Left forelimb (tissue), 1 donor: Measurements from ENCODE around the gene ATP8B4.
"Not testable (repeated sequence)": the region's sequence is repeated elsewhere in the genome, so short reads cannot be mapped to it uniquely, and the experiment has no call there.

ENCODE experiments used
- DNase-seq: peaks from one replicate; pipeline ENCODE4 v3.0.0-alpha.2; 2018; ENCODE audit warnings: low spot score

Gene ATP8B4

GRCh38 chr15:50107591-50108408 lies 11.2 kb downstream of the ATP8B4 start:
- no peak for DNase-seq

- no peak for DNase-seq
These were observed 11.9 kb downstream of the ATP8B4 start for GRCh38 chr15:50107157-50107556.

GRCh38 chr15:50106457-50106856 lies 12.6 kb downstream of the ATP8B4 start:
- no peak for DNase-seq

- no peak for DNase-seq
These were observed 18.5 kb downstream of the ATP8B4 start for GRCh38 chr15:50100486-50100885.

- DNase-seq: no peak
These were observed 20.5 kb downstream of the ATP8B4 start for GRCh38 chr15:50098545-50098944.

- no peak for DNase-seq
These were observed 22.9 kb downstream of the ATP8B4 start for GRCh38 chr15:50095938-50096821.

- not testable (repeated sequence) for DNase-seq
These were observed 29.6 kb downstream of the ATP8B4 start for GRCh38 chr15:50089386-50089785.

GRCh38 chr15:50084932-50085331 lies 34.1 kb downstream of the ATP8B4 start:
- DNase-seq: no peak

- DNase-seq: no peak
These were observed 35.5 kb downstream of the ATP8B4 start for GRCh38 chr15:50083424-50084025.

GRCh38 chr15:50082066-50082465 lies 37.0 kb downstream of the ATP8B4 start:
- DNase-seq: no peak

GRCh38 chr15:50077651-50078050 lies 41.4 kb downstream of the ATP8B4 start:
- no peak for DNase-seq

- no peak for DNase-seq
These were observed 41.9 kb downstream of the ATP8B4 start for GRCh38 chr15:50077176-50077575.

- DNase-seq: no peak
These were observed 43.7 kb downstream of the ATP8B4 start for GRCh38 chr15:50075319-50075718.

GRCh38 chr15:50071551-50072258 lies 47.3 kb downstream of the ATP8B4 start:
- DNase-seq: no peak

- DNase-seq: no peak
These were observed 51.0 kb downstream of the ATP8B4 start for GRCh38 chr15:50068016-50068415.

- DNase-seq: no peak
These were observed 51.8 kb downstream of the ATP8B4 start for GRCh38 chr15:50067254-50067653.

GRCh38 chr15:50066666-50067065 lies 52.4 kb downstream of the ATP8B4 start:
- DNase-seq: no peak

- no peak for DNase-seq
These were observed 52.8 kb downstream of the ATP8B4 start for GRCh38 chr15:50066202-50066601.

GRCh38 chr15:50065279-50065678 lies 53.8 kb downstream of the ATP8B4 start:
- no peak for DNase-seq

GRCh38 chr15:50064673-50065072 lies 54.4 kb downstream of the ATP8B4 start:
- DNase-seq: no peak

- DNase-seq: no peak
These were observed 55.8 kb downstream of the ATP8B4 start for GRCh38 chr15:50063226-50063625.

GRCh38 chr15:50061503-50061902 lies 57.5 kb downstream of the ATP8B4 start:
- DNase-seq: no peak
